ENCODE results near the gene FAHD2B. TPM values are rescaled to one million over a fixed set of nuclear protein-coding genes. Genes with fewer than 3 reads are reported as not detected.
"Not testable (repeated sequence)": the region's sequence is repeated elsewhere in the genome, so short reads cannot be mapped to it uniquely, and the experiment has no call there.

Gene FAHD2B
- total and polyA plus RNA-seq, 2 donors (not counting 1 experiment from before 2014, with no cell fraction given): 3.3 to 7.3 TPM

GRCh38 chr2:97113050-97113881, 18.6 kb upstream of the FAHD2B start, which contains the start of gene ANKRD36:
TSS of gene ANKRD36 (plus strand) at chr2:97113153. CDS start at chr2:97113740, 587 bp downstream.
- peak within 1 kb of the TSS; percentile 69 for H3K4me2 ChIP-seq (ENCODE audit: extremely low read depth, insufficient read depth, low read length)
- H3K79me2 ChIP-seq (ENCODE audit: control insufficient read depth, insufficient read depth, low read length); H3K27me3 ChIP-seq (ENCODE audit: control insufficient read depth, insufficient read depth, low read length); H3K36me3 ChIP-seq (ENCODE audit: control insufficient read depth, insufficient read depth, low read length); H3K9me3 ChIP-seq (ENCODE audit: control insufficient read depth, insufficient read depth, low read depth, low read length); H4K20me1 ChIP-seq (ENCODE audit: control insufficient read depth, extremely low read depth, insufficient read depth, low read length); H3K4me1 ChIP-seq (ENCODE audit: control insufficient read depth, extremely low read depth, insufficient read depth, low read length): not testable (repeated sequence)
- H3K27ac ChIP-seq (ENCODE audit: insufficient read depth, low read length): peak within 1 kb of the TSS; percentile 63
- peak; percentile 78 to 84 for DNase-seq (ENCODE audit: low read depth in 2 of 2)
- H3K9ac ChIP-seq (ENCODE audit: insufficient read depth, low read length): peak within 1 kb of the TSS; percentile 61
- peak within 1 kb of the TSS; percentile 16 to 81 (median 66) for H3K4me3 ChIP-seq (replicated peaks in 1 of 4; ENCODE audit: control extremely low read depth in 1 of 4, insufficient read depth in 1 of 4, low read depth in 3 of 4, low read length in 4 of 4)
- peak in 1 of 2 donors; percentile 12 for TF ChIP-seq CTCF (conservative IDR thresholded peaks at IDR 0.05 in 1 of 2, IDR thresholded peaks at IDR 0.05 in 1 of 2; ENCODE audit: low read depth in 1 of 2, low read length in 2 of 2)
- peak within 1 kb of the TSS; percentile 89 for H2AFZ ChIP-seq (ENCODE audit: low read length)

- H3K36me3 ChIP-seq (ENCODE audit: control insufficient read depth, insufficient read depth, low read length); H3K27me3 ChIP-seq (ENCODE audit: control insufficient read depth, insufficient read depth, low read length); H3K9me3 ChIP-seq (ENCODE audit: control insufficient read depth, insufficient read depth, low read depth, low read length); H4K20me1 ChIP-seq (ENCODE audit: control insufficient read depth, extremely low read depth, insufficient read depth, low read length); H3K4me1 ChIP-seq (ENCODE audit: control insufficient read depth, extremely low read depth, insufficient read depth, low read length); H3K79me2 ChIP-seq (ENCODE audit: control insufficient read depth, insufficient read depth, low read length): not testable (repeated sequence)
- peak; percentile 35 to 48 for DNase-seq (ENCODE audit: low read depth in 2 of 2)
- H3K27ac ChIP-seq (ENCODE audit: insufficient read depth, low read length): peak overlapping the region; percentile 63
- H3K4me3 ChIP-seq (replicated peaks in 1 of 4; ENCODE audit: control extremely low read depth in 1 of 4, insufficient read depth in 1 of 4, low read depth in 3 of 4, low read length in 4 of 4): peak overlapping the region; percentile 16 to 70 (median 50)
- peak overlapping the region; percentile 89 for H2AFZ ChIP-seq (ENCODE audit: low read length)
- H3K9ac ChIP-seq (ENCODE audit: insufficient read depth, low read length): peak overlapping the region; percentile 61
- peak overlapping the region; percentile 69 for H3K4me2 ChIP-seq (ENCODE audit: extremely low read depth, insufficient read depth, low read length)
- peak; percentile 56 to 65 for TF ChIP-seq CTCF (conservative IDR thresholded peaks at IDR 0.05 in 1 of 2, IDR thresholded peaks at IDR 0.05 in 1 of 2; ENCODE audit: low read depth in 1 of 2, low read length in 2 of 2)
These were observed 17.8 kb upstream of the FAHD2B start for GRCh38 chr2:97112320-97113049.

- H3K79me2 ChIP-seq (ENCODE audit: control insufficient read depth, insufficient read depth, low read length); H3K9me3 ChIP-seq (ENCODE audit: control insufficient read depth, insufficient read depth, low read depth, low read length); DNase-seq (ENCODE audit: low read depth in 2 of 2); H4K20me1 ChIP-seq (ENCODE audit: control insufficient read depth, extremely low read depth, insufficient read depth, low read length); H3K27ac ChIP-seq (ENCODE audit: insufficient read depth, low read length); H3K4me2 ChIP-seq (ENCODE audit: extremely low read depth, insufficient read depth, low read length); H3K9ac ChIP-seq (ENCODE audit: insufficient read depth, low read length); H3K4me3 ChIP-seq (replicated peaks in 1 of 4; ENCODE audit: control extremely low read depth in 1 of 4, insufficient read depth in 1 of 4, low read depth in 3 of 4, low read length in 4 of 4); H2AFZ ChIP-seq (ENCODE audit: low read length); H3K27me3 ChIP-seq (ENCODE audit: control insufficient read depth, insufficient read depth, low read length); H3K4me1 ChIP-seq (ENCODE audit: control insufficient read depth, extremely low read depth, insufficient read depth, low read length); H3K36me3 ChIP-seq (ENCODE audit: control insufficient read depth, insufficient read depth, low read length): not testable (repeated sequence)
These were observed 16.6 kb upstream of the FAHD2B start for GRCh38 chr2:97111246-97111645.

GRCh38 chr2:97106878-97107277, 12.2 kb upstream of the FAHD2B start:
- not testable (repeated sequence) for H3K9ac ChIP-seq (ENCODE audit: insufficient read depth, low read length); H3K4me2 ChIP-seq (ENCODE audit: extremely low read depth, insufficient read depth, low read length); H3K4me1 ChIP-seq (ENCODE audit: control insufficient read depth, extremely low read depth, insufficient read depth, low read length); H3K27me3 ChIP-seq (ENCODE audit: control insufficient read depth, insufficient read depth, low read length); H3K4me3 ChIP-seq (replicated peaks in 1 of 4; ENCODE audit: control extremely low read depth in 1 of 4, insufficient read depth in 1 of 4, low read depth in 3 of 4, low read length in 4 of 4); H3K36me3 ChIP-seq (ENCODE audit: control insufficient read depth, insufficient read depth, low read length); H4K20me1 ChIP-seq (ENCODE audit: control insufficient read depth, extremely low read depth, insufficient read depth, low read length); H2AFZ ChIP-seq (ENCODE audit: low read length); H3K9me3 ChIP-seq (ENCODE audit: control insufficient read depth, insufficient read depth, low read depth, low read length); DNase-seq (ENCODE audit: low read depth in 2 of 2); H3K79me2 ChIP-seq (ENCODE audit: control insufficient read depth, insufficient read depth, low read length); H3K27ac ChIP-seq (ENCODE audit: insufficient read depth, low read length)

GRCh38 chr2:97098786-97099372, 4.2 kb upstream of the FAHD2B start:
- DNase-seq (ENCODE audit: low read depth in 2 of 2); H3K9me3 ChIP-seq (ENCODE audit: control insufficient read depth, insufficient read depth, low read depth, low read length); H3K4me3 ChIP-seq (replicated peaks in 1 of 4; ENCODE audit: control extremely low read depth in 1 of 4, insufficient read depth in 1 of 4, low read depth in 3 of 4, low read length in 4 of 4); H3K9ac ChIP-seq (ENCODE audit: insufficient read depth, low read length); H3K79me2 ChIP-seq (ENCODE audit: control insufficient read depth, insufficient read depth, low read length); H3K27ac ChIP-seq (ENCODE audit: insufficient read depth, low read length); H3K4me1 ChIP-seq (ENCODE audit: control insufficient read depth, extremely low read depth, insufficient read depth, low read length); H3K4me2 ChIP-seq (ENCODE audit: extremely low read depth, insufficient read depth, low read length); H3K36me3 ChIP-seq (ENCODE audit: control insufficient read depth, insufficient read depth, low read length); H3K27me3 ChIP-seq (ENCODE audit: control insufficient read depth, insufficient read depth, low read length); H2AFZ ChIP-seq (ENCODE audit: low read length); H4K20me1 ChIP-seq (ENCODE audit: control insufficient read depth, extremely low read depth, insufficient read depth, low read length): not testable (repeated sequence)

All from fibroblast of lung (primary cell).